Panc1 (cell line): Measurements from ENCODE around the gene COPB1.

Experiments used
- CTCF ChIP-seq: fragments of 450-650 bp; IDR thresholded peaks from 2 replicates; pipeline ENCODE4 v1.5.1; 2017; ENCODE audit warnings: mild to moderate bottlenecking
- POLR2AphosphoS5 ChIP-seq: IDR thresholded peaks from 2 replicates; pipeline ENCODE4 v1.6.1; 2012; ENCODE audit warnings: mild to moderate bottlenecking, low read depth, low read length, moderate library complexity

- TF ChIP-seq CTCF = no peak
- no peak for TF ChIP-seq POLR2AphosphoS5
Observed at GRCh38 chr11:14529951-14530350, 30.3 kb upstream of the COPB1 start.
